ENCODE measurements around the gene TPCN1.

GRCh38 chr12:113314121-113314529, 92.9 kb downstream of the TPCN1 start:
- TF ChIP-seq POLR2AphosphoS5 (IDR thresholded peaks at IDR 0.05; ENCODE audit: borderline replicate concordance, low read depth, low read length) (no peak), EZH2 (IDR thresholded peaks at IDR 0.05) (no peak), FOXP2 (optimal IDR thresholded peaks at IDR 0.05; ENCODE audit: control extremely low read depth, extremely low read length, insufficient read depth) (no peak)
